Uterus (tissue), 2 donors: ENCODE results near the gene ROGDI.

Source experiments
- POLR2A ChIP-seq, 2 donors: fragments of 450-650 bp; IDR thresholded peaks; one replicate each; pipeline ENCODE4 v1.6.1; 2016; ENCODE audit warnings: antibody characterized with exemption in 2 of 2, mild to moderate bottlenecking in 1 of 2, moderate library complexity in 1 of 2
- TF ChIP-seq, protein P1 (sequence below), 4 experiments: fragments of 200-600 bp in 2 of 4; fragments of 450-650 bp in 2 of 4; sonication (generic) in 2 of 4; IDR thresholded peaks; one replicate each; pipeline ENCODE4 v1.5.1; 2016 to 2019; ENCODE audit warnings: antibody characterized with exemption in 4 of 4, mild to moderate bottlenecking in 2 of 4, moderate library complexity in 1 of 4

DNA sequence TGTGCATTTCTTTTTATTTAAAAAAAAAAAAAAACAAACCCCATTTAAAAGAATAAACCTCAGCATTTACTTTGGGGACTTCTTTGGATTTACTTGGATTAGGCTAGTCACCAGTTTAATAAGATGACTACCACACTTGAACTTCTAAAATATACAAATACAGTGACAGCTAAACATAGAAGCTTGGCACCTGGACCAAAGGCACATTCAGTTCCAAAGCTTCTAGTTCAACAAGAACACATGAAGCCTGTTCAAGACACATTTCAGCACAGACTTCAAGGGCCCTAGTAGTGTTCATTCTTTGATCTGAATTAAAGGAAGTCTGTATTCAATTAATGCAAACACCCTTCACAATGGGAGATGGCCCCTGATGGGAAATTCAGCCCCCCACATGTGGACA, 11.6 kb upstream of the ROGDI start:
- TF ChIP-seq, protein P1, sequence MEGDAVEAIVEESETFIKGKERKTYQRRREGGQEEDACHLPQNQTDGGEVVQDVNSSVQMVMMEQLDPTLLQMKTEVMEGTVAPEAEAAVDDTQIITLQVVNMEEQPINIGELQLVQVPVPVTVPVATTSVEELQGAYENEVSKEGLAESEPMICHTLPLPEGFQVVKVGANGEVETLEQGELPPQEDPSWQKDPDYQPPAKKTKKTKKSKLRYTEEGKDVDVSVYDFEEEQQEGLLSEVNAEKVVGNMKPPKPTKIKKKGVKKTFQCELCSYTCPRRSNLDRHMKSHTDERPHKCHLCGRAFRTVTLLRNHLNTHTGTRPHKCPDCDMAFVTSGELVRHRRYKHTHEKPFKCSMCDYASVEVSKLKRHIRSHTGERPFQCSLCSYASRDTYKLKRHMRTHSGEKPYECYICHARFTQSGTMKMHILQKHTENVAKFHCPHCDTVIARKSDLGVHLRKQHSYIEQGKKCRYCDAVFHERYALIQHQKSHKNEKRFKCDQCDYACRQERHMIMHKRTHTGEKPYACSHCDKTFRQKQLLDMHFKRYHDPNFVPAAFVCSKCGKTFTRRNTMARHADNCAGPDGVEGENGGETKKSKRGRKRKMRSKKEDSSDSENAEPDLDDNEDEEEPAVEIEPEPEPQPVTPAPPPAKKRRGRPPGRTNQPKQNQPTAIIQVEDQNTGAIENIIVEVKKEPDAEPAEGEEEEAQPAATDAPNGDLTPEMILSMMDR (IDR thresholded peaks at IDR 0.05): no peak
- TF ChIP-seq POLR2A (IDR thresholded peaks at IDR 0.05): no peak
